HFF-Myc (cell line): ENCODE results near the gene PPP4R3B.

Experiments used
- DNase-seq: peaks from one replicate; pipeline ENCODE4 v3.0.0-alpha.2; 2011; ENCODE audit warnings: low read depth; ENCODE audit errors: extremely low read depth
- H3K4me3 ChIP-seq: replicated peaks from 2 replicates; pipeline ENCODE4 v1.5.1; 2011; ENCODE audit warnings: low read depth, mild to moderate bottlenecking, control low read depth, low read length
- CTCF ChIP-seq: IDR thresholded peaks from 2 replicates; pipeline ENCODE4 v1.5.1; 2012; ENCODE audit warnings: mild to moderate bottlenecking, low read depth, low read length, control low read depth; ENCODE audit errors: missing control alignments

PPP4R3B gene

GRCh38 chr2:55620123-55620779 lies 2.8 kb upstream of the PPP4R3B start:
- DNase-seq = no peak
- peak; percentile 46 for TF ChIP-seq CTCF
- H3K4me3 ChIP-seq = peak overlapping the region; percentile 71

- peak; percentile 35 for DNase-seq
- no peak for TF ChIP-seq CTCF
- peak overlapping the region; percentile 71 for H3K4me3 ChIP-seq
Observed at GRCh38 chr2:55618275-55619055, 1.0 kb upstream of the PPP4R3B start.

- no peak for TF ChIP-seq CTCF
- DNase-seq = no peak
- peak overlapping the region; percentile 71 for H3K4me3 ChIP-seq
Observed at GRCh38 chr2:55618025-55618274, 528 bp upstream of the PPP4R3B start.

- no peak for DNase-seq
- H3K4me3 ChIP-seq = peak overlapping the region; percentile 71
- TF ChIP-seq CTCF = no peak
Observed at GRCh38 chr2:55616551-55617174, 759 bp downstream of the PPP4R3B start.

GRCh38 chr2:55611997-55612396 lies 5.4 kb downstream of the PPP4R3B start:
- no peak overlapping the region for H3K4me3 ChIP-seq
- DNase-seq = no peak
- TF ChIP-seq CTCF = no peak

- no peak for TF ChIP-seq CTCF
- no peak for DNase-seq
- H3K4me3 ChIP-seq = no peak overlapping the region
Observed at GRCh38 chr2:55610954-55611743, 6.3 kb downstream of the PPP4R3B start.
